ENCODE results near the gene DCDC1.
"Not testable (repeated sequence)": the region's sequence is repeated elsewhere in the genome, so short reads cannot be mapped to it uniquely, and the experiment has no call there.

DCDC1 gene

GRCh38 chr11:30984442-30984816, 385.1 kb downstream of the DCDC1 start:
- no peak overlapping the region for H3K4me3 ChIP-seq (ENCODE audit: low read depth in 1 of 5, low read length in 5 of 5)
- H3K4me1 ChIP-seq (ENCODE audit: control insufficient read depth in 5 of 5, insufficient read depth in 5 of 5, low read length in 5 of 5), result no peaks in the 10 kb centered on the region
- H3K9me3 ChIP-seq (ENCODE audit: control insufficient read depth in 5 of 5, low read length in 5 of 5), result peaks cover 0 to 3% (median 0%) of the 10 kb centered on the region in 5 donors
- no peak overlapping the region for H3K9ac ChIP-seq (ENCODE audit: low read length in 5 of 5)
- no peak overlapping the region for H3K27ac ChIP-seq (ENCODE audit: low read depth, low read length)
- no peaks in the 10 kb centered on the region for H3K27me3 ChIP-seq (ENCODE audit: control insufficient read depth in 5 of 5, insufficient read depth in 4 of 5, low read length in 5 of 5)
- no peaks in the 10 kb centered on the region for H3K36me3 ChIP-seq (ENCODE audit: control insufficient read depth in 5 of 5, insufficient read depth in 5 of 5, low read length in 5 of 5)

- Histone ChIP-seq H3K36me3 (ENCODE audit: control insufficient read depth in 5 of 5, insufficient read depth in 5 of 5, low read length in 5 of 5) (no peaks in the 10 kb centered on the region), H3K27me3 (ENCODE audit: control insufficient read depth in 5 of 5, insufficient read depth in 4 of 5, low read length in 5 of 5) (no peaks in the 10 kb centered on the region), H3K27ac (ENCODE audit: low read depth, low read length) (no peak overlapping the region), H3K4me3 (ENCODE audit: low read depth in 1 of 5, low read length in 5 of 5) (no peak overlapping the region), H3K4me1 (ENCODE audit: control insufficient read depth in 5 of 5, insufficient read depth in 5 of 5, low read length in 5 of 5) (no peaks in the 10 kb centered on the region), H3K9ac (ENCODE audit: low read length in 5 of 5) (no peak overlapping the region), H3K9me3 (ENCODE audit: control insufficient read depth in 5 of 5, low read length in 5 of 5) (peaks cover 0 to 3% (median 0%) of the 10 kb centered on the region in 5 donors)
Measured at GRCh38 chr11:30983776-30984441, 385.6 kb downstream of the DCDC1 start.

- Histone ChIP-seq H3K27me3 (ENCODE audit: control insufficient read depth in 5 of 5, insufficient read depth in 4 of 5, low read length in 5 of 5) (no peaks in the 10 kb centered on the region), H3K4me3 (ENCODE audit: low read depth in 1 of 5, low read length in 5 of 5) (no peak overlapping the region), H3K9ac (ENCODE audit: low read length in 5 of 5) (no peak overlapping the region), H3K36me3 (ENCODE audit: control insufficient read depth in 5 of 5, insufficient read depth in 5 of 5, low read length in 5 of 5) (no peaks in the 10 kb centered on the region), H3K27ac (ENCODE audit: low read depth, low read length) (no peak overlapping the region), H3K9me3 (ENCODE audit: control insufficient read depth in 5 of 5, low read length in 5 of 5) (peaks cover 0 to 3% (median 0%) of the 10 kb centered on the region in 5 donors), H3K4me1 (ENCODE audit: control insufficient read depth in 5 of 5, insufficient read depth in 5 of 5, low read length in 5 of 5) (no peaks in the 10 kb centered on the region)
Measured at GRCh38 chr11:30983143-30983542, 386.4 kb downstream of the DCDC1 start.

DNA sequence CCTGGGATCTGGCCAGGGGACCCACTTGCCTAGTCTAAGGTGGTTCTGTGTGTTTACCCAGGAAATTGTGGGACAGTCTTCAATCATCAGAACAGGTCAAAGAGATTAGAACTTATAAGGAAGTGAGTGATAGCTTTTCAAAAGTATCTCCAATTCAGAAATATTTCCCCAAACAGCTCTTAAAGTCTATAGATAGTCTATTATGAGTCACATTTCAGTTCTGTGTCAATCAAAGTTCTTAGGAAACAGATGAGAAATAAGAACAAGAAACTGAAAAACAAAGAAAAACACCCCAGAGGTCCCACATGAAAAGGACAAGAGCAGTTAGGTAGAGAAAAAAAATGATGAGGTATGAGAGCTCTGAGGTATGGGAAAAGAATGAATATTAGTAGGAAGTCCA, 402.0 kb downstream of the DCDC1 start:
- Histone ChIP-seq H3K36me3 (ENCODE audit: control insufficient read depth in 5 of 5, insufficient read depth in 5 of 5, low read length in 5 of 5) (no peaks in the 10 kb centered on the region), H3K9me3 (ENCODE audit: control insufficient read depth in 5 of 5, low read length in 5 of 5) (peaks cover 0 to 9% (median 7%) of the 10 kb centered on the region in 5 donors), H3K27me3 (ENCODE audit: control insufficient read depth in 5 of 5, insufficient read depth in 4 of 5, low read length in 5 of 5) (no peaks in the 10 kb centered on the region), H3K27ac (ENCODE audit: low read depth, low read length) (no peak overlapping the region), H3K9ac (ENCODE audit: low read length in 5 of 5) (no peak overlapping the region), H3K4me1 (ENCODE audit: control insufficient read depth in 5 of 5, insufficient read depth in 5 of 5, low read length in 5 of 5) (no peaks in the 10 kb centered on the region), H3K4me3 (ENCODE audit: low read depth in 1 of 5, low read length in 5 of 5) (no peak overlapping the region)

DNA sequence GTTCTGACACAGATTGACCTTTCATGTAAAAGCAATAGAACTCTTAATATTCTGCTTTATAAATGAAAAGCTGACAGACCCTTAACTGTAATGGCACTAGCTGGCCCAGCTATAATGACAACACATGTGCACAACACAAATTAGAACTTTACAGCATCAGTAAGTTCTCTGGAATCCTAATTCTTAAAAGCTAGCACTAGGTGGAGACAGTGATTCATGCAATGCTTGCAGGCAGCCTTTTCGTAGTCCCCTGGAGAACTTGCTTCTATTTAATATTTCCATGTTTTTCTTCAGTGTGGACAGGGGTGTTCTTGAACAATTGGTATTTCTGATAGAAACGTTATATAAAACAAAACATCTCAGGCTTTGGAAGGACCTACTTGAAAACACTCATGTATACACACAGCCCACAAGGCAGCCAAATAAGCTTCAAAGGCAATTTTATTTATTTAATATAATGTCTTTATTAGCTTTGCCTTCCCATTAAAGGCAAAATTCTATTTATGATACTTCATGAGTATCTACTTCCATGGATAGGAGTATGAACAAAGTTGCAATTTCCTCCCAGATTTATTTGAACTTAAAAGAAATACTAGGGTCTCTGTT, 409.0 kb downstream of the DCDC1 start:
- Histone ChIP-seq H3K27ac (ENCODE audit: low read depth, low read length) (no peak overlapping the region), H3K4me3 (ENCODE audit: low read depth in 1 of 5, low read length in 5 of 5) (no peak overlapping the region), H3K36me3 (ENCODE audit: control insufficient read depth in 5 of 5, insufficient read depth in 5 of 5, low read length in 5 of 5) (no peaks in the 10 kb centered on the region), H3K9me3 (ENCODE audit: control insufficient read depth in 5 of 5, low read length in 5 of 5) (no peaks in the 10 kb centered on the region), H3K9ac (ENCODE audit: low read length in 5 of 5) (no peak overlapping the region), H3K27me3 (ENCODE audit: control insufficient read depth in 5 of 5, insufficient read depth in 4 of 5, low read length in 5 of 5) (no peaks in the 10 kb centered on the region), H3K4me1 (ENCODE audit: control insufficient read depth in 5 of 5, insufficient read depth in 5 of 5, low read length in 5 of 5) (no peaks in the 10 kb centered on the region)

DNA sequence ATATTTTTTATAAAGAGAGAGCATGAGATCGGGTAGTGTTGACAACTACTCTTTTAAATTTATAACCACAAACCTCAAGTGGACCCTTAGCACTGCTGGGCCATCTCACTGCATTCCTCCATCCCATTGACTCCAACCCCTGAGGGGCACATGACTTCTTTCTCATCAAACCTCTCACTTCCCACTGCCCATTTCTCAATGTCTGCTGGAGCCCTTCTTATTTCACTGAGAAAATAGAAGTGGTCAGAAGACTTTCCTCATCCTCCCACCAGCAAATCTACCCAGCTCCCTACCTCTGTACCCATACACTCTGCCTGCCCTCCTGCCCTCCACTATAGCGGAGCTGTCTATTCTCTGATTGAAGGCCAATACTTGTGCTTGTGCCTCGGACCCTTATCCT, 412.8 kb downstream of the DCDC1 start:
- H3K27me3 ChIP-seq (ENCODE audit: control insufficient read depth in 5 of 5, insufficient read depth in 4 of 5, low read length in 5 of 5), result no peaks in the 10 kb centered on the region
- H3K4me1 ChIP-seq (ENCODE audit: control insufficient read depth in 5 of 5, insufficient read depth in 5 of 5, low read length in 5 of 5), result no peaks in the 10 kb centered on the region
- no peaks in the 10 kb centered on the region for H3K36me3 ChIP-seq (ENCODE audit: control insufficient read depth in 5 of 5, insufficient read depth in 5 of 5, low read length in 5 of 5)
- no peak overlapping the region for H3K27ac ChIP-seq (ENCODE audit: low read depth, low read length)
- H3K9ac ChIP-seq (ENCODE audit: low read length in 5 of 5), result no peak overlapping the region
- H3K4me3 ChIP-seq (ENCODE audit: low read depth in 1 of 5, low read length in 5 of 5), result no peak overlapping the region
- H3K9me3 ChIP-seq (ENCODE audit: control insufficient read depth in 5 of 5, low read length in 5 of 5), result no peaks in the 10 kb centered on the region

DNA sequence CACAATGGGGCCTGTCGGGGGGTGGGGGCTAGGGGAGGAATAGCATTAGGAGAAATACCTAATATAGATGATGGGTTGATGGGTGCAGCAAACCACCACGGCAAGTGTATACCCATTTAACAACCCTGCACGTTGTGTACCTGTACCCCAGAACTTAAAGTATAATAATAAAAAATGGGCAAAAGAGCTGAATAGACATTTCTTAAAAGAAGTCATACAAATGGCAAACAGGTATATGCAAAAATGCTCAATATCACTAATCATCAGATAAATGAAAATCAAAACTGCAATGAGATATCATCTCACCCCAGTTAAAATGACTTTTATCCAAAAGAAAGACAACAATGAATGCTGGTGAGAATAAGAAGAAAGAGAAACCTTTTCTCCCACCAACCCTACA, 419.7 kb downstream of the DCDC1 start:
- Histone ChIP-seq H3K4me1 (ENCODE audit: control insufficient read depth in 5 of 5, insufficient read depth in 5 of 5, low read length in 5 of 5) (no peaks in the 10 kb centered on the region), H3K27ac (ENCODE audit: low read depth, low read length) (no peak overlapping the region), H3K36me3 (ENCODE audit: control insufficient read depth in 5 of 5, insufficient read depth in 5 of 5, low read length in 5 of 5) (no peaks in the 10 kb centered on the region), H3K9ac (ENCODE audit: low read length in 5 of 5) (no peak overlapping the region), H3K27me3 (ENCODE audit: control insufficient read depth in 5 of 5, insufficient read depth in 4 of 5, low read length in 5 of 5) (no peaks in the 10 kb centered on the region), H3K4me3 (ENCODE audit: low read depth in 1 of 5, low read length in 5 of 5) (no peak overlapping the region), H3K9me3 (ENCODE audit: control insufficient read depth in 5 of 5, low read length in 5 of 5) (peaks cover 0 to 4% (median 0%) of the 10 kb centered on the region in 5 donors)

GRCh38 chr11:30947715-30948114, 421.8 kb downstream of the DCDC1 start:
- not testable (repeated sequence) for H3K4me3 ChIP-seq (ENCODE audit: low read depth in 1 of 5, low read length in 5 of 5); H3K4me1 ChIP-seq (ENCODE audit: control insufficient read depth in 5 of 5, insufficient read depth in 5 of 5, low read length in 5 of 5); H3K27me3 ChIP-seq (ENCODE audit: control insufficient read depth in 5 of 5, insufficient read depth in 4 of 5, low read length in 5 of 5); H3K9ac ChIP-seq (ENCODE audit: low read length in 5 of 5); H3K36me3 ChIP-seq (ENCODE audit: control insufficient read depth in 5 of 5, insufficient read depth in 5 of 5, low read length in 5 of 5); H3K9me3 ChIP-seq (ENCODE audit: control insufficient read depth in 5 of 5, low read length in 5 of 5); H3K27ac ChIP-seq (ENCODE audit: low read depth, low read length)

GRCh38 chr11:30938810-30939209, 430.7 kb downstream of the DCDC1 start:
- Histone ChIP-seq H3K27ac (ENCODE audit: low read depth, low read length) (no peak overlapping the region), H3K4me3 (ENCODE audit: low read depth in 1 of 5, low read length in 5 of 5) (no peak overlapping the region), H3K9ac (ENCODE audit: low read length in 5 of 5) (no peak overlapping the region), H3K27me3 (ENCODE audit: control insufficient read depth in 5 of 5, insufficient read depth in 4 of 5, low read length in 5 of 5) (no peaks in the 10 kb centered on the region), H3K9me3 (ENCODE audit: control insufficient read depth in 5 of 5, low read length in 5 of 5) (peaks cover 3 to 8% (median 4%) of the 10 kb centered on the region in 5 donors), H3K4me1 (ENCODE audit: control insufficient read depth in 5 of 5, insufficient read depth in 5 of 5, low read length in 5 of 5) (no peaks in the 10 kb centered on the region), H3K36me3 (ENCODE audit: control insufficient read depth in 5 of 5, insufficient read depth in 5 of 5, low read length in 5 of 5) (no peaks in the 10 kb centered on the region)

DNA sequence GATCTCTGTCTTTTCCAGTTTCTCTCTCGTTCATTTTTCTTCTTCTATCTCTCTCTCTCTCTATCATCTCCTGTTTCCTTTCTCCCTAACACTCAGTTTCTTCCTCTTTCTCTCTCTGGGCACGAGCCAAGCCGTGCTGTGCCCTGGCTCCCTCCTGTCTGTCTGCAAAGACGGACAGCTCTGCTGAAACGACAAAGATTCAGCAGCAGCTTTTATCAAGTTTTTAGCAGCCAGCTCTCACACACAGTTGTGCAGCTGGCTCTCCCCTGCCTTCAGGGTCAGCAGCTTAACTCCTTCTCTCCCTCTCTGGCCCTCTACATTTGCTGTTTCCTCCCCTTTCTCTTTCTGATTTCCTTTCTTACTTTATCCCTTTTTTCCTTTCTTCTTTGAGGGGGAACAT, 431.4 kb downstream of the DCDC1 start:
- Histone ChIP-seq H3K27me3 (ENCODE audit: control insufficient read depth in 5 of 5, insufficient read depth in 4 of 5, low read length in 5 of 5) (no peaks in the 10 kb centered on the region), H3K4me3 (ENCODE audit: low read depth in 1 of 5, low read length in 5 of 5) (no peak overlapping the region), H3K4me1 (ENCODE audit: control insufficient read depth in 5 of 5, insufficient read depth in 5 of 5, low read length in 5 of 5) (no peaks in the 10 kb centered on the region), H3K27ac (ENCODE audit: low read depth, low read length) (no peak overlapping the region), H3K36me3 (ENCODE audit: control insufficient read depth in 5 of 5, insufficient read depth in 5 of 5, low read length in 5 of 5) (no peaks in the 10 kb centered on the region), H3K9me3 (ENCODE audit: control insufficient read depth in 5 of 5, low read length in 5 of 5) (peaks cover 3 to 8% (median 4%) of the 10 kb centered on the region in 5 donors), H3K9ac (ENCODE audit: low read length in 5 of 5) (no peak overlapping the region)
